Lower leg skin (tissue), 4 donors: ENCODE data around the gene NUP98. TPM values are rescaled to one million over a fixed set of nuclear protein-coding genes. Genes with fewer than 3 reads are reported as not detected.

Experiments
- DNase-seq, 2 donors: peaks; one replicate each; pipeline ENCODE4 v3.0.0-alpha.2; 2019; ENCODE audit warnings: low spot score in 2 of 2
- H3K4me3 ChIP-seq: fragments of 200-600 bp; sonication (generic); 2 replicates; pipeline ENCODE4 v1.5.1; 2017; ENCODE audit warnings: mild to moderate bottlenecking, low read depth; ENCODE audit not compliant: poor library complexity, severe bottlenecking
- CTCF ChIP-seq, 3 donors: fragments of 450-650 bp; IDR thresholded peaks; one replicate each; pipeline ENCODE4 v1.5.1; 2016; ENCODE audit warnings: antibody characterized with exemption in 3 of 3, mild to moderate bottlenecking in 3 of 3, moderate library complexity in 2 of 3
- POLR2A ChIP-seq, 2 donors: fragments of 450-650 bp; IDR thresholded peaks; one replicate each; pipeline ENCODE4 v1.6.1; 2016 to 2017; ENCODE audit warnings: antibody characterized with exemption in 2 of 2, mild to moderate bottlenecking in 1 of 2, moderate library complexity in 1 of 2
- WGBS, 2 donors: methylation state at CpG; one replicate each; pipeline ENCODE4 v1.1.5; 2018; 5-methylcytosine and 5-hydroxymethylcytosine counted together
- intact Hi-C: fragments of 100-400 bp; cut with DNase I; formaldehyde crosslinking; loops from one replicate; pipeline ENCODE4 v1.15.0; 2023; ENCODE audit warnings: low total_unique reads
- total RNA-seq, 4 donors: library from RNA; depleted of rRNA; stranded (reverse); fragments of >200 nt; gene quantifications; one replicate each; pipeline ENCODE4 v1.1.0, GENCODE V29; 2016

The NUP98 gene
- total RNA-seq, 4 donors from 2014 or later: 65.4 to 220 (median 97.9) TPM

- DNase-seq: no peak
- no peak for TF ChIP-seq CTCF (IDR thresholded peaks at IDR 0.05)
- no peak for TF ChIP-seq POLR2A (IDR thresholded peaks at IDR 0.05)
- H3K4me3 ChIP-seq: no peak overlapping the region
- intact Hi-C loops: no loop called here
Measured at GRCh38 chr11:3736816-3737215, 60.5 kb downstream of the NUP98 start.

GRCh38 chr11:3735827-3736226 is 61.5 kb downstream of the NUP98 start:
- 94 to 95% methylated on average over 4 of the region's 4 CpGs for WGBS, 2 donors

GRCh38 chr11:3732671-3733436 is 64.5 kb downstream of the NUP98 start:
- whole genome bisulfite sequencing, 2 donors: 85 to 86% methylated on average over 8 of the region's 8 CpGs
- no peak for DNase-seq
- no peak for TF ChIP-seq POLR2A (IDR thresholded peaks at IDR 0.05)
- intact Hi-C loops: no loop called here
- H3K4me3 ChIP-seq: no peak overlapping the region

More at GRCh38 chr11:3735827-3736226, 61.5 kb downstream of the NUP98 start:
- DNase-seq: no peak
- TF ChIP-seq POLR2A (IDR thresholded peaks at IDR 0.05) (no peak), CTCF (IDR thresholded peaks at IDR 0.05) (no peak)
- intact Hi-C loops: no loop called here
- H3K4me3 ChIP-seq: no peak overlapping the region

- WGBS, 2 donors: 60 to 67% methylated on average over 6 of the region's 6 CpGs
- DNase-seq: peak in 1 of 2 donors; percentile 43
- H3K4me3 ChIP-seq: no peak overlapping the region
- TF ChIP-seq POLR2A (IDR thresholded peaks at IDR 0.05) (no peak), CTCF (IDR thresholded peaks at IDR 0.05) (no peak)
- intact Hi-C loops: no loop called here
Measured at GRCh38 chr11:3723014-3723708, 74.2 kb downstream of the NUP98 start.

GRCh38 chr11:3722100-3722499 is 75.3 kb downstream of the NUP98 start:
- TF ChIP-seq POLR2A (IDR thresholded peaks at IDR 0.05): no peak
- TF ChIP-seq CTCF (IDR thresholded peaks at IDR 0.05): no peak
- intact Hi-C loops: no loop called here
- 75 to 78% methylated on average over 2 of the region's 2 CpGs for WGBS, 2 donors
- no peak for DNase-seq
- H3K4me3 ChIP-seq: no peak overlapping the region

GRCh38 chr11:3720997-3721396 is 76.4 kb downstream of the NUP98 start:
- WGBS, 2 donors: 87 to 89% methylated on average over 2 of the region's 2 CpGs
- H3K4me3 ChIP-seq: no peak overlapping the region
- TF ChIP-seq POLR2A (IDR thresholded peaks at IDR 0.05) (no peak), CTCF (IDR thresholded peaks at IDR 0.05) (no peak)
- intact Hi-C loops: no loop called here
- DNase-seq: no peak
